Heart left ventricle (tissue), 16 donors: ENCODE results near the gene THAP5. TPM values are rescaled to one million over a fixed set of nuclear protein-coding genes. Genes with fewer than 3 reads are reported as not detected.

ENCODE experiments used
- ATAC-seq, 4 donors: fragments of 200-7000 bp; cut with Tn5 transposase; one replicate each; pipeline ENCODE4 v1.9.1; 2020 to 2022; ENCODE audit warnings: moderate library complexity in 4 of 4, mild to moderate bottlenecking in 3 of 4, moderate number of reproducible peaks in 1 of 4
- DNase-seq, 5 donors: peaks; one replicate each; pipeline ENCODE4 v3.0.0-alpha.2; 2020
- H3K27ac ChIP-seq, 12 donors: fragments of 200-600 bp; sonication (generic) in 4 of 12; one replicate each; pipeline versions ENCODE4 v1.5.0 to v1.8.0; 2016 to 2022; ENCODE audit warnings: mild to moderate bottlenecking in 2 of 12
- H3K27me3 ChIP-seq, 9 donors: fragments of 200-600 bp; sonication (generic) in 2 of 9; one replicate each; pipeline versions ENCODE4 v1.5.1 to v1.8.0; 2016 to 2022; ENCODE audit warnings: mild to moderate bottlenecking in 3 of 9
- H3K36me3 ChIP-seq, 9 donors: fragments of 200-600 bp; sonication (generic) in 2 of 9; one replicate each; pipeline versions ENCODE4 v1.5.0 to v1.8.0; 2018 to 2022; ENCODE audit warnings: mild to moderate bottlenecking in 2 of 9
- H3K4me1 ChIP-seq, 12 donors: fragments of 200-600 bp; sonication (generic) in 4 of 12; one replicate each; pipeline versions ENCODE4 v1.5.0 to v1.8.0; 2016 to 2022; ENCODE audit warnings: mild to moderate bottlenecking in 3 of 12
- H3K4me3 ChIP-seq, 12 donors: fragments of 200-600 bp; sonication (generic) in 4 of 12; one replicate each; pipeline versions ENCODE4 v1.5.0 to v1.8.0; 2017 to 2022; ENCODE audit warnings: mild to moderate bottlenecking in 9 of 12, moderate library complexity in 4 of 12
- H3K9me3 ChIP-seq, 12 donors: fragments of 200-600 bp; sonication (generic) in 4 of 12; one replicate each; pipeline versions ENCODE4 v1.5.0 to v1.8.0; 2016 to 2022; ENCODE audit warnings: mild to moderate bottlenecking in 1 of 12
- POLR2A ChIP-seq, 2 donors: fragments of 450-650 bp; IDR thresholded peaks; one replicate each; pipeline ENCODE4 v1.6.1; 2017; ENCODE audit warnings: antibody characterized with exemption in 2 of 2, mild to moderate bottlenecking in 2 of 2, moderate library complexity in 2 of 2
- WGBS, 4 donors: extraction: QIAGEN DNeasy Blood & Tissue Kit in 2 of 4; methylation state at CpG; one replicate each; pipeline versions ENCODE4 v1.1.5 to v1.1.7; 2013 to 2018; 5-methylcytosine and 5-hydroxymethylcytosine counted together
- intact Hi-C, 10 donors: fragments of 100-400 bp; cut with DNase I; formaldehyde crosslinking; loops; one replicate each; pipeline versions ENCODE4 v1.11.1 to v1.14.2; 2022
- polyA plus RNA-seq, 2 donors: library from polyadenylated mRNA; stranded (reverse); fragments of 200-250 nt; gene quantifications; one replicate each; pipeline ENCODE4 v1.2.3, GENCODE V29; 2013
- total RNA-seq, 9 donors: library from RNA; depleted of rRNA in 2 of 9; stranded (reverse); fragments of >200 nt in 2 of 9; fragmentation: NEBNext Ultra II Directional in 3 of 9; extraction: Animal tissue kit (Norgen Biotek cat#: 25700) in 3 of 9; gene quantifications; one replicate each; pipeline versions ENCODE4 v1.1.0 to v1.2.4, GENCODE V29; 2016 to 2023
- TF ChIP-seq, protein P1 (sequence below), 12 donors: fragments of 200-600 bp; sonication (generic) in 4 of 12; IDR thresholded peaks; one replicate each; pipeline versions ENCODE4 v1.5.0 to v1.8.0; 2018 to 2022; ENCODE audit warnings: antibody characterized with exemption in 12 of 12, mild to moderate bottlenecking in 5 of 12
- donor health status: ischemic (EF 13 %, LVEDD 7.1; RV severe dilation, severe dysfunction).
- donor health status: healthy with polysubstance abuse.
- donor health status: DM: no; HTN: yes; CAD: no.
- donor health status: DM: no; HTN: no; CAD: no.
- donor health status: ischemic (EF 25% LVEDD 6.9; RV normal size, moderate dysfunction).
- donor health status: ischemic (EF 25% LVEDD 5.7; RV mildly dilated, moderate dysfunction).
- donor health status: healthy.
- donor health status: DM: yes; HTN: yes; CAD: no.
- donor health status: ischemic (EF 35%, LVEDD 5.7; RV mildly dilated, moderate dysfunction).
- donor health status: nonischemic (EF 11% LVEDD 7.7; RV severe dilation, severe dysfunction).
- donor health status: DM: yes; HTN: yes; CAD: no.
- donor health status: PGD.
- donor health status: ischemic (EF 29% LVEDD 5.4; RV normal size, mild dysfunction).
- donor health status: nonischemic (EF 23%, LVEDD 6.1; RV moderate dilation, normal function).

The THAP5 gene
- total and polyA plus RNA-seq, 11 donors, result 7.6 to 34.4 (median 25.8) TPM

DNA sequence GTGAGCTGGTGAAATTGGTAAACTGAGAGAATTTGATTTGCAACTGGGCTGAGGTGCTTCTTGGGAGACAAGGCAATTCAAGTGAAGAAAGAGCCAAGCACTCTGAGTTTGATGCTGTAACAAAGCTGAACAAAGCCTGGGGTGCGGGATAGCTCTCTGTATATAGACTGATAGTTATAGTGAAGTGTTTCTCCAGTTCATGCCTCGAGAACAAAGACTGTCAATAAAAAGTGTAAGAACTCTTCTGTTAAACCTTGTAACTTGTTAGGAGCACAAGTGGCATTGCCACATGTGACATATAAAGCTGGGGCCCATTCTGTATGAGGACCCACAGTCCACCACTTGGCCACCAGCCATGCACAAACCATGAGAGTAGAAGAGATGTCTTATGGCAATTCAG lies 32.3 kb downstream of the THAP5 start:
- WGBS, 4 donors, result 81 to 92% (median 85%) methylated on average over 2 of the region's 2 CpGs
- Histone ChIP-seq H3K9me3 (no peaks in the 10 kb centered on the region), H3K27ac (no peak overlapping the region), H3K4me3 (no peak overlapping the region), H3K4me1 (no peaks in the 10 kb centered on the region), H3K36me3 (no peaks in the 10 kb centered on the region), H3K27me3 (no peaks in the 10 kb centered on the region)
- ATAC-seq, result no peak
- no peak for DNase-seq
- intact Hi-C loops, result no loop called here
- no peak for TF ChIP-seq POLR2A (IDR thresholded peaks at IDR 0.05)
- TF ChIP-seq, protein P1, sequence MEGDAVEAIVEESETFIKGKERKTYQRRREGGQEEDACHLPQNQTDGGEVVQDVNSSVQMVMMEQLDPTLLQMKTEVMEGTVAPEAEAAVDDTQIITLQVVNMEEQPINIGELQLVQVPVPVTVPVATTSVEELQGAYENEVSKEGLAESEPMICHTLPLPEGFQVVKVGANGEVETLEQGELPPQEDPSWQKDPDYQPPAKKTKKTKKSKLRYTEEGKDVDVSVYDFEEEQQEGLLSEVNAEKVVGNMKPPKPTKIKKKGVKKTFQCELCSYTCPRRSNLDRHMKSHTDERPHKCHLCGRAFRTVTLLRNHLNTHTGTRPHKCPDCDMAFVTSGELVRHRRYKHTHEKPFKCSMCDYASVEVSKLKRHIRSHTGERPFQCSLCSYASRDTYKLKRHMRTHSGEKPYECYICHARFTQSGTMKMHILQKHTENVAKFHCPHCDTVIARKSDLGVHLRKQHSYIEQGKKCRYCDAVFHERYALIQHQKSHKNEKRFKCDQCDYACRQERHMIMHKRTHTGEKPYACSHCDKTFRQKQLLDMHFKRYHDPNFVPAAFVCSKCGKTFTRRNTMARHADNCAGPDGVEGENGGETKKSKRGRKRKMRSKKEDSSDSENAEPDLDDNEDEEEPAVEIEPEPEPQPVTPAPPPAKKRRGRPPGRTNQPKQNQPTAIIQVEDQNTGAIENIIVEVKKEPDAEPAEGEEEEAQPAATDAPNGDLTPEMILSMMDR (IDR thresholded peaks at IDR 0.05), result no peak

GRCh38 chr7:108535744-108536143 lies 33.8 kb downstream of the THAP5 start:
- Histone ChIP-seq H3K4me1 (no peaks in the 10 kb centered on the region), H3K4me3 (no peak overlapping the region), H3K27ac (no peak overlapping the region), H3K27me3 (no peaks in the 10 kb centered on the region), H3K9me3 (no peaks in the 10 kb centered on the region), H3K36me3 (no peaks in the 10 kb centered on the region)
- TF ChIP-seq POLR2A (IDR thresholded peaks at IDR 0.05), result no peak
- TF ChIP-seq, protein P1 (IDR thresholded peaks at IDR 0.05), result no peak
- DNase-seq (no peak), ATAC-seq (no peak)
- 56 to 66% (median 63%) methylated on average over 1 of the region's 1 CpG for WGBS, 4 donors
- intact Hi-C loops, result no loop called here

- Histone ChIP-seq H3K36me3 (no peaks in the 10 kb centered on the region), H3K27me3 (no peaks in the 10 kb centered on the region), H3K4me3 (no peak overlapping the region), H3K4me1 (no peaks in the 10 kb centered on the region), H3K9me3 (no peaks in the 10 kb centered on the region), H3K27ac (no peak overlapping the region)
- intact Hi-C loops, result no loop called here
- TF ChIP-seq, protein P1 (IDR thresholded peaks at IDR 0.05), result no peak
- TF ChIP-seq POLR2A (IDR thresholded peaks at IDR 0.05), result no peak
- DNase-seq, result no peak
- WGBS, 4 donors, result 44 to 67% (median 60%) methylated on average over 5 of the region's 5 CpGs
- ATAC-seq, result no peak
These were observed 34.2 kb downstream of the THAP5 start for GRCh38 chr7:108535257-108535656.

DNA sequence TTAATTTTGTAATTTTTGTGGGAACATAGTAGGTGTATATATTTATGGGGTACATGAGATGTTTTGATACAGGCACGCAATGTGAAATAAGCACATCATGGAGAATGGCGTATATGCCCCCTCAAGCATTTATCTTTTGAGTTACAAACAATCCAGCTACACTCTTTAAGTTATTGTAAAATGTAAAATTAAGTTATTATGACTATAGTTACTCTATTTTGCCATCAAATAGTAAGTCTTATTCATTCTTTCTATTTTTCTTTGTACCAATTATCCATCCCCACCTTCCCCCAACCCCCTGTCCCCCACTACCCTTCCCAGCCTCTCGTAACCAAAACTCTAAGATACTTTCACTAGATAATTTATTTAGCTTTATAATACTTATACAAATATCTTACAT lies 35.8 kb downstream of the THAP5 start:
- no peak for ATAC-seq
- intact Hi-C loops, result no loop called here
- no peaks in the 10 kb centered on the region for H3K4me1 ChIP-seq
- no peak for DNase-seq
- no peaks in the 10 kb centered on the region for H3K36me3 ChIP-seq
- no peaks in the 10 kb centered on the region for H3K27me3 ChIP-seq
- TF ChIP-seq POLR2A (IDR thresholded peaks at IDR 0.05), result no peak
- TF ChIP-seq, protein P1 (IDR thresholded peaks at IDR 0.05), result no peak
- no peaks in the 10 kb centered on the region for H3K9me3 ChIP-seq
- no peak overlapping the region for H3K4me3 ChIP-seq
- H3K27ac ChIP-seq, result no peak overlapping the region
- 98% methylated on average over 3 of the region's 3 CpGs for WGBS, 4 donors
